ENCODE measurements around the gene PMEL.
"Not testable (repeated sequence)": the region's sequence is repeated elsewhere in the genome, so short reads cannot be mapped to it uniquely, and the experiment has no call there.

Gene PMEL

DNA sequence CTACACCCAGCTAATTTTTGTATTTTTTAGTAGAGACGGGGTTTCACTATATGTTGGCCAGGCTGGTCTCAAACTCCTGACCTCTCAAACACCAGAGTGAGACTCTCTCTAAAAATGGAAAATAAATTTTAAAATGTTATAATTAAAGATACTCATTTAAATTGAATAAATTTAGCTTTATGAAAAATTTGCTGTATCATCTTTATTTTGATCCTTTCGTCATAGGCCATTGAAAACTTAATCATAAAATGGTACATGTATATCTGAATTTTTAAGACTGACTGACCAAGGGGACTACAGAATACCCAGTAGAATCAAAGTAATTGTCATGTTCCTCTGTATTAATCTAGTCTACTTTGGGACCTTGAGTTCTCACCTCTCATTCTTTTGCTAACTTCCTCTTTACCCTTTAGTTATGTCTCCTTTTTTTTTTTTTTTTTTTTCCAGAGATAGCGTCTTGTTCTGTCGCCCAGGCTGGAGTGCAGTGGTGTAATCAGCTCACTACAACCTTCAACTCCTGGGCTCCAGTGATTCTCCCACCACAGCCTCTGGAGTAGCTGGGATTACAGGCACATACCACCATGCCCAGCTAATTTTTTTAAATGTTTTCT lies 17.5 kb upstream of the PMEL start:
- Histone ChIP-seq H2AFZ (no peak overlapping the region), H3K9ac (no peak overlapping the region), H3K27ac (no peak overlapping the region), H3K36me3 (ENCODE audit: control insufficient read depth, insufficient read depth, low read length) (no peaks in the 10 kb centered on the region), H3K4me1 (peaks cover 11% of the 10 kb centered on the region), H3K9me3 (ENCODE audit: control insufficient read depth, low read length) (no peaks in the 10 kb centered on the region), H3K4me3 (ENCODE audit: low read depth, low read length) (no peak overlapping the region), H3K79me2 (peaks cover 19% of the 10 kb centered on the region), H3K4me2 (ENCODE audit: low read length) (no peak overlapping the region), H3K27me3 (ENCODE audit: control insufficient read depth, insufficient read depth, low read length) (no peaks in the 10 kb centered on the region)
- TF ChIP-seq, protein P1, sequence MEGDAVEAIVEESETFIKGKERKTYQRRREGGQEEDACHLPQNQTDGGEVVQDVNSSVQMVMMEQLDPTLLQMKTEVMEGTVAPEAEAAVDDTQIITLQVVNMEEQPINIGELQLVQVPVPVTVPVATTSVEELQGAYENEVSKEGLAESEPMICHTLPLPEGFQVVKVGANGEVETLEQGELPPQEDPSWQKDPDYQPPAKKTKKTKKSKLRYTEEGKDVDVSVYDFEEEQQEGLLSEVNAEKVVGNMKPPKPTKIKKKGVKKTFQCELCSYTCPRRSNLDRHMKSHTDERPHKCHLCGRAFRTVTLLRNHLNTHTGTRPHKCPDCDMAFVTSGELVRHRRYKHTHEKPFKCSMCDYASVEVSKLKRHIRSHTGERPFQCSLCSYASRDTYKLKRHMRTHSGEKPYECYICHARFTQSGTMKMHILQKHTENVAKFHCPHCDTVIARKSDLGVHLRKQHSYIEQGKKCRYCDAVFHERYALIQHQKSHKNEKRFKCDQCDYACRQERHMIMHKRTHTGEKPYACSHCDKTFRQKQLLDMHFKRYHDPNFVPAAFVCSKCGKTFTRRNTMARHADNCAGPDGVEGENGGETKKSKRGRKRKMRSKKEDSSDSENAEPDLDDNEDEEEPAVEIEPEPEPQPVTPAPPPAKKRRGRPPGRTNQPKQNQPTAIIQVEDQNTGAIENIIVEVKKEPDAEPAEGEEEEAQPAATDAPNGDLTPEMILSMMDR (IDR thresholded peaks at IDR 0.05) = no peak

DNA sequence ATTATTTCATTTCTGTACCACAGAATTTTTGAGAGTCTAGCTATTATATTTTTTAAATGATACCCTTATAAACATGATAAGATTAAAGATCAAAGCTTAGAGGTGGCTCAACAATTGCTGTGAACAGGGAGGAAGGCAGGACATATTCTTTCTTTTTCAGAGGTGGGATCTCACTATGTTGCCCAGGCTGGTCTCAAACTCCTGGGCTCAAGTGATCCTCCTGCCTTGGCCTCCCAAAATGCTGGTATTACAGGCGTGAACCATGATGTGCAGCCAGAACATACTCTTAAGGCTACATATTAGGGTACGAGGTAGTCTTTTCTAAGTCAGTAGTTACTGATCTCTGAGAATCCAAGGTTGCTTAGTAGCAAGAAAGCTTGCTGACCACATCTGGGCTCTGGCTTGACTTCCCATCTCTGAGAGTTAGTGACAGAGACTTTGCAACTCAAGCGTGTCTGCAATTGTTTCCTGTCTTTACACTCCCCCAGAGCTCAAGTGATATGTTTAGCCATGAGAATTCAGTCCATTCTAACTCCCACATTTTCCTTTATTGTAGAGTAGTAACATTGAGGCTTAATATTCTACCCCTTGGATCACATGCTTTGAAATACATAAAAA lies 16.6 kb upstream of the PMEL start:
- H3K79me2 ChIP-seq = peaks cover 28% of the 10 kb centered on the region
- H3K9ac ChIP-seq = no peak overlapping the region
- TF ChIP-seq, protein P1 (IDR thresholded peaks at IDR 0.05) = no peak
- H3K4me2 ChIP-seq (ENCODE audit: low read length) = no peak overlapping the region
- H3K4me3 ChIP-seq (ENCODE audit: low read depth, low read length) = no peak overlapping the region
- no peak overlapping the region for H2AFZ ChIP-seq
- no peaks in the 10 kb centered on the region for H3K9me3 ChIP-seq (ENCODE audit: control insufficient read depth, low read length)
- H3K4me1 ChIP-seq = peaks cover 11% of the 10 kb centered on the region
- no peaks in the 10 kb centered on the region for H3K27me3 ChIP-seq (ENCODE audit: control insufficient read depth, insufficient read depth, low read length)
- H3K36me3 ChIP-seq (ENCODE audit: control insufficient read depth, insufficient read depth, low read length) = no peaks in the 10 kb centered on the region
- H3K27ac ChIP-seq = no peak overlapping the region

DNA sequence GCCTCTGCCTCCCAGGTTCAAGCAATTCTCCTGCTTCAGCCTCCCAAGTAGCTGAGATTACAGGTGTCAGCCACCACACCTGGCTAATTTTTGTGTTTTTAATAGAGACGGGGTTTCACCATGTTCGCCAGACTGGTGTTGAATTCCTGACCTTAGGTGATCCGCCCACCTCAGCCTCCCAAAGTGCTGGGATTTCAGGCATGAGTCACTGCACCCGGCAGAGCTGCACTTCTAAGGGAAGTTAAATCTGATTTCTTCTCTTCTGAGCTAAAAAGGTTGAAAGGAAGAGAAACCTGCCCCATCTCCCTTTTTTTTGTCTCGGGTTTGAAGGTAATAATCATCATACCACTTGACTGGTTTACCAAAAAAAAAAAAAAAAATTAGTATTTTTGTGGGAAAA lies 16.0 kb upstream of the PMEL start:
- H3K4me1 ChIP-seq = peaks cover 11% of the 10 kb centered on the region
- H3K36me3 ChIP-seq (ENCODE audit: control insufficient read depth, insufficient read depth, low read length); H2AFZ ChIP-seq; H3K4me3 ChIP-seq (ENCODE audit: low read depth, low read length); H3K27ac ChIP-seq; H3K4me2 ChIP-seq (ENCODE audit: low read length); H3K9me3 ChIP-seq (ENCODE audit: control insufficient read depth, low read length); H3K9ac ChIP-seq; H3K27me3 ChIP-seq (ENCODE audit: control insufficient read depth, insufficient read depth, low read length): not testable (repeated sequence)
- H3K79me2 ChIP-seq = peaks cover 34% of the 10 kb centered on the region

DNA sequence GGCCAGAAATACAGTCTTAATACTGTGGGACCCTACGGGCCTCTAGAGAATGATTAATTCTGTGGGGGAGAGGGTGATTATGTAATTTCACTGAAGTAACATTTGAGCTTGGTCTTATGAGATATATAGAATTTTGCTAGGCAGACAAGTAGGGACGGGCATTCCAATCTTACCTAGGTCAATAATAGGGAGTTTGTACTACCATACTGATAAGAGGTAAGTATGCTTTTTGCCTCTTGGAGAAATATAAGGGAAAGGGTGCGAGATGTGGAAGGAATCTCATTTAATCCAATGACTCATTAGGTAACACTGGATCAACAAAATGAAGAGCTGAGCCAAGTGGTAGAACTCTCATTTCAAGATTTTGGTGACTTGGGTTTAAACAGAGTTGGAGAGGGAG lies 13.2 kb upstream of the PMEL start:
- H3K36me3 ChIP-seq (ENCODE audit: control insufficient read depth, insufficient read depth, low read length) = no peaks in the 10 kb centered on the region
- H3K4me2 ChIP-seq (ENCODE audit: low read length) = no peak overlapping the region
- peaks cover 62% of the 10 kb centered on the region for H3K79me2 ChIP-seq
- no peaks in the 10 kb centered on the region for H3K27me3 ChIP-seq (ENCODE audit: control insufficient read depth, insufficient read depth, low read length)
- no peaks in the 10 kb centered on the region for H3K9me3 ChIP-seq (ENCODE audit: control insufficient read depth, low read length)
- no peak overlapping the region for H3K9ac ChIP-seq
- TF ChIP-seq, protein P1 (IDR thresholded peaks at IDR 0.05) = no peak
- peaks cover 24% of the 10 kb centered on the region for H3K4me1 ChIP-seq
- no peak overlapping the region for H3K27ac ChIP-seq
- H2AFZ ChIP-seq = no peak overlapping the region
- no peak overlapping the region for H3K4me3 ChIP-seq (ENCODE audit: low read depth, low read length)

DNA sequence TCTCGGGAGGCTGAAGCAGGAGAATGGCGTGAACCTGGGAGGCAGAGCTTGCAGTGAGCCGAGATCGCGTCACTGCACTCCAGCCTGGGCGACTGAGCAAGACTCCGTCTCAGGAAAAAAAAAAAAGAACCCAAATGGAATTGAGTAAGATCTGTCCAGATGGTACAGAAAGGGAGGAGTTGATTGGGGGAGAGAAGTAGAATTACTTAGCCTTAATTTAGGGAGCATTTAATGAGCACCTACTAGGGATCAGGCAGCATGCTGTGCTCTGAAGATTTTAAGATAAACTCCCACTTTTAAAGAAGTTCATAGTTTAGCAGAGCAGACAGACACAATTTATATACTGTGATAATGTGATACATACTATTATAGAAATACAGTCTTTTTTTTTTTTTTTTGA lies 12.6 kb upstream of the PMEL start:
- TF ChIP-seq, protein P1 (IDR thresholded peaks at IDR 0.05) = no peak
- Histone ChIP-seq H3K4me1 (peaks cover 24% of the 10 kb centered on the region), H3K36me3 (ENCODE audit: control insufficient read depth, insufficient read depth, low read length) (no peaks in the 10 kb centered on the region), H3K9ac (no peak overlapping the region), H3K79me2 (peaks cover 64% of the 10 kb centered on the region), H3K4me2 (ENCODE audit: low read length) (no peak overlapping the region), H3K27me3 (ENCODE audit: control insufficient read depth, insufficient read depth, low read length) (no peaks in the 10 kb centered on the region), H3K9me3 (ENCODE audit: control insufficient read depth, low read length) (no peaks in the 10 kb centered on the region), H2AFZ (no peak overlapping the region), H3K4me3 (ENCODE audit: low read depth, low read length) (no peak overlapping the region), H3K27ac (no peak overlapping the region)

Data from parathyroid adenoma (tissue), 2 donors.